Measurements from ENCODE around the gene DPP10.

DNA sequence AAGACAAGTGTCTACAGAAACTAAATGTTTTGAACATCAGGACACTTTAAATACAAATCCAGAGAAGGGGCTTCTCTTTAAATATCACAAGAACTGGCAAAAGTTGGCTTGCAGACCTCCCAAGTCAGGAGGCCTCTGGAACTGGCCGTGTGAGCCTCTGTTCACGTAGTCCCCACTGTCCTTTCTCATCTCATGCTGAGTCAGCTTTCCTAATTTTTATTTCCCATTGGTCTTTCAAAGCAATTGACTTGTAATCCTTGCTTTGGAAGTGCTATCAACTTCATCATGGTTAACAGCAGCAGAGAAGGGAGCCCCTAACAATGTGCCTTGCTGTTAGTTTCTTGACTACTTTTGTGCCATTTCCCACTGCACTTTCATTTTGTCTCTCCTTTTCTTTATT, 303.3 kb downstream of the DPP10 start:
- TF ChIP-seq, protein P1, sequence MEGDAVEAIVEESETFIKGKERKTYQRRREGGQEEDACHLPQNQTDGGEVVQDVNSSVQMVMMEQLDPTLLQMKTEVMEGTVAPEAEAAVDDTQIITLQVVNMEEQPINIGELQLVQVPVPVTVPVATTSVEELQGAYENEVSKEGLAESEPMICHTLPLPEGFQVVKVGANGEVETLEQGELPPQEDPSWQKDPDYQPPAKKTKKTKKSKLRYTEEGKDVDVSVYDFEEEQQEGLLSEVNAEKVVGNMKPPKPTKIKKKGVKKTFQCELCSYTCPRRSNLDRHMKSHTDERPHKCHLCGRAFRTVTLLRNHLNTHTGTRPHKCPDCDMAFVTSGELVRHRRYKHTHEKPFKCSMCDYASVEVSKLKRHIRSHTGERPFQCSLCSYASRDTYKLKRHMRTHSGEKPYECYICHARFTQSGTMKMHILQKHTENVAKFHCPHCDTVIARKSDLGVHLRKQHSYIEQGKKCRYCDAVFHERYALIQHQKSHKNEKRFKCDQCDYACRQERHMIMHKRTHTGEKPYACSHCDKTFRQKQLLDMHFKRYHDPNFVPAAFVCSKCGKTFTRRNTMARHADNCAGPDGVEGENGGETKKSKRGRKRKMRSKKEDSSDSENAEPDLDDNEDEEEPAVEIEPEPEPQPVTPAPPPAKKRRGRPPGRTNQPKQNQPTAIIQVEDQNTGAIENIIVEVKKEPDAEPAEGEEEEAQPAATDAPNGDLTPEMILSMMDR (IDR thresholded peaks at IDR 0.05): no peak
- no peak for TF ChIP-seq POLR2AphosphoS5 (IDR thresholded peaks at IDR 0.05; ENCODE audit: low read depth, low read length)
- TF ChIP-seq, protein P2, sequence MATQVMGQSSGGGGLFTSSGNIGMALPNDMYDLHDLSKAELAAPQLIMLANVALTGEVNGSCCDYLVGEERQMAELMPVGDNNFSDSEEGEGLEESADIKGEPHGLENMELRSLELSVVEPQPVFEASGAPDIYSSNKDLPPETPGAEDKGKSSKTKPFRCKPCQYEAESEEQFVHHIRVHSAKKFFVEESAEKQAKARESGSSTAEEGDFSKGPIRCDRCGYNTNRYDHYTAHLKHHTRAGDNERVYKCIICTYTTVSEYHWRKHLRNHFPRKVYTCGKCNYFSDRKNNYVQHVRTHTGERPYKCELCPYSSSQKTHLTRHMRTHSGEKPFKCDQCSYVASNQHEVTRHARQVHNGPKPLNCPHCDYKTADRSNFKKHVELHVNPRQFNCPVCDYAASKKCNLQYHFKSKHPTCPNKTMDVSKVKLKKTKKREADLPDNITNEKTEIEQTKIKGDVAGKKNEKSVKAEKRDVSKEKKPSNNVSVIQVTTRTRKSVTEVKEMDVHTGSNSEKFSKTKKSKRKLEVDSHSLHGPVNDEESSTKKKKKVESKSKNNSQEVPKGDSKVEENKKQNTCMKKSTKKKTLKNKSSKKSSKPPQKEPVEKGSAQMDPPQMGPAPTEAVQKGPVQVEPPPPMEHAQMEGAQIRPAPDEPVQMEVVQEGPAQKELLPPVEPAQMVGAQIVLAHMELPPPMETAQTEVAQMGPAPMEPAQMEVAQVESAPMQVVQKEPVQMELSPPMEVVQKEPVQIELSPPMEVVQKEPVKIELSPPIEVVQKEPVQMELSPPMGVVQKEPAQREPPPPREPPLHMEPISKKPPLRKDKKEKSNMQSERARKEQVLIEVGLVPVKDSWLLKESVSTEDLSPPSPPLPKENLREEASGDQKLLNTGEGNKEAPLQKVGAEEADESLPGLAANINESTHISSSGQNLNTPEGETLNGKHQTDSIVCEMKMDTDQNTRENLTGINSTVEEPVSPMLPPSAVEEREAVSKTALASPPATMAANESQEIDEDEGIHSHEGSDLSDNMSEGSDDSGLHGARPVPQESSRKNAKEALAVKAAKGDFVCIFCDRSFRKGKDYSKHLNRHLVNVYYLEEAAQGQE (IDR thresholded peaks at IDR 0.05; ENCODE audit: insufficient read depth in 1 of 2, low read depth in 2 of 2, low read length in 1 of 2): no peak
